Measurements from ENCODE around the gene SPR. TPM values are rescaled to one million over a fixed set of nuclear protein-coding genes. Genes with fewer than 3 reads are reported as not detected.

SPR gene
- total RNA-seq, 6 experiments from 2014 or later: 48.6 to 90.2 (median 68.5) TPM

DNA sequence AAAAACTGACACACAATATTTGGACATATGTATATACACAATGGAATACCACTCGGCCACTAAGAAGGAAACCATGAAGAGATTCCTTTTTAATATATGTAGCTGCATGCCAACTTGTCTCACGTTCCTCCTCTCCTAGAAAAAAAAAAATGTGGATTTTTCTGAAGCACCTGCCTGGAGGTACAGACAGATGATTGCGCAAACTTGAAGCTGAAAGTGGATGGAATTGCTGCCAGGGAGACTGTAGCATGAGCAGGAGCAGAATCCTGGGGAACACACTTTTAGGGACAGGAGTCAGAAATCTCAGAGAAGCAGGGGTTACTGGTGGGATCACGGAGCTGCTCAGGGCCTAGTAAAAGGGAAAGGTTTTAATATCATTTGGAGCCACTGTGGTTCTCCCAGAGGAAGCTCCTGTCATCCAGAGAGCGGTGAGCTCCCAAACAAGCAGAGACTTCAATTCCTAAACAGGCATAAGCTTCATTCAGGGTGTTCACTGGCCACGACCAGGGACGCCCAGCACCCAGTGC lies 640 bp upstream of the SPR start:
- Histone ChIP-seq H3K27me3 (no peaks in the 10 kb centered on the region), H3K4me1 (peaks cover 0 to 31% (median 13%) of the 10 kb centered on the region in 4 donors), H3K4me3 (peak overlapping the region; percentile 69 to 81 (median 78)), H3K27ac (peak overlapping the region; percentile 93 to 99 (median 95)), H3K9me3 (no peaks in the 10 kb centered on the region), H3K36me3 (peaks cover 0 to 6% (median 3%) of the 10 kb centered on the region in 4 donors)
- no peak for TF ChIP-seq POLR2A (IDR thresholded peaks at IDR 0.05)
- TF ChIP-seq, protein P1, sequence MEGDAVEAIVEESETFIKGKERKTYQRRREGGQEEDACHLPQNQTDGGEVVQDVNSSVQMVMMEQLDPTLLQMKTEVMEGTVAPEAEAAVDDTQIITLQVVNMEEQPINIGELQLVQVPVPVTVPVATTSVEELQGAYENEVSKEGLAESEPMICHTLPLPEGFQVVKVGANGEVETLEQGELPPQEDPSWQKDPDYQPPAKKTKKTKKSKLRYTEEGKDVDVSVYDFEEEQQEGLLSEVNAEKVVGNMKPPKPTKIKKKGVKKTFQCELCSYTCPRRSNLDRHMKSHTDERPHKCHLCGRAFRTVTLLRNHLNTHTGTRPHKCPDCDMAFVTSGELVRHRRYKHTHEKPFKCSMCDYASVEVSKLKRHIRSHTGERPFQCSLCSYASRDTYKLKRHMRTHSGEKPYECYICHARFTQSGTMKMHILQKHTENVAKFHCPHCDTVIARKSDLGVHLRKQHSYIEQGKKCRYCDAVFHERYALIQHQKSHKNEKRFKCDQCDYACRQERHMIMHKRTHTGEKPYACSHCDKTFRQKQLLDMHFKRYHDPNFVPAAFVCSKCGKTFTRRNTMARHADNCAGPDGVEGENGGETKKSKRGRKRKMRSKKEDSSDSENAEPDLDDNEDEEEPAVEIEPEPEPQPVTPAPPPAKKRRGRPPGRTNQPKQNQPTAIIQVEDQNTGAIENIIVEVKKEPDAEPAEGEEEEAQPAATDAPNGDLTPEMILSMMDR (IDR thresholded peaks at IDR 0.05): no peak
- intact Hi-C loops (cut with DNase I): no loop called here
- no peak for DNase-seq
- 65% methylated on average over 3 of the region's 7 CpGs for WGBS (ENCODE audit: insufficient coverage, low coverage, low lambda C conversion rate, missing lambda C conversion rate)
- ATAC-seq: no peak

DNA sequence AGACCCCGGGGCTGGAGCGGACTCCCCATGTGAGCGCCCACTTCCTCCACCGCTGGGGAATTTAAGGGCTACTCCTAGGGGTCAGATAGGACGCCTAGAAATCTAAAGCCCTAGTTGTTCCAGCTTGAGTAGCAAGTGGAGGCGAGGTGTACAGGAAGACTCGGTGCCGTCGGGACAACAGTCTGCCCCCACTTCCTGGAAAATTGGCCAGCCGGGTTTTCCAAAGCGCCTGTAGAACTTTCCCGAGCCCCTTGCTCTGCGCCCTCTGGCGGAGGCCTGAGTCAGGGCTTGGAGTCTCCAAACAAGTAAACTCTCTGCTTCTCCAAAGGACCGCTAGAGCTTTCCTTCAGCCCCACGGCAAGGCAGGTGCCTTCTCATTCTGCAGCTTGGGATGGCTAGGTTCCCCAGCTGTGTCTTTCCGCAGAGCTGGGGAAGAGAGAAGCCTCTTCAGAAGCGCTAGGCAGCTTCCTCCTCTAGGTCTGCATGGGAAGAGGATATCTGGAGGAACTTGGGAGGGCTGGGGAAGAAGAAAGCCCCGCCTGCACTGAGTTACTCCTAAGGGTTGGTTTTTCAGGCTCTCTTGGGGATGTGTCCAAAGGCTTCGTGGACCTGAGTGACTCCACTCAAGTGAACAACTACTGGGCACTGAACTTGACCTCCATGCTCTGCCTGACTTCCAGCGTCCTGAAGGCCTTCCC lies 681 bp downstream of the SPR start:
- Histone ChIP-seq H3K4me1 (peaks cover 0 to 31% (median 13%) of the 10 kb centered on the region in 4 donors), H3K27ac (peak overlapping the region; percentile 93 to 99 (median 95)), H3K4me3 (peak overlapping the region; percentile 69 to 81 (median 78)), H3K27me3 (no peaks in the 10 kb centered on the region), H3K9me3 (no peaks in the 10 kb centered on the region), H3K36me3 (peaks cover 0 to 14% (median 4%) of the 10 kb centered on the region in 4 donors)
- WGBS (ENCODE audit: insufficient coverage, low coverage, low lambda C conversion rate, missing lambda C conversion rate): 7% methylated on average over 10 of the region's 21 CpGs
- no peak for TF ChIP-seq POLR2A (IDR thresholded peaks at IDR 0.05)
- TF ChIP-seq, protein P1 (IDR thresholded peaks at IDR 0.05): peak; percentile 76 to 96 (median 91)
- intact Hi-C loops (cut with DNase I): no loop called here
- peak; percentile 91 to 92 (median 92) for DNase-seq
- peak; percentile 70 to 76 (median 72) for ATAC-seq

DNA sequence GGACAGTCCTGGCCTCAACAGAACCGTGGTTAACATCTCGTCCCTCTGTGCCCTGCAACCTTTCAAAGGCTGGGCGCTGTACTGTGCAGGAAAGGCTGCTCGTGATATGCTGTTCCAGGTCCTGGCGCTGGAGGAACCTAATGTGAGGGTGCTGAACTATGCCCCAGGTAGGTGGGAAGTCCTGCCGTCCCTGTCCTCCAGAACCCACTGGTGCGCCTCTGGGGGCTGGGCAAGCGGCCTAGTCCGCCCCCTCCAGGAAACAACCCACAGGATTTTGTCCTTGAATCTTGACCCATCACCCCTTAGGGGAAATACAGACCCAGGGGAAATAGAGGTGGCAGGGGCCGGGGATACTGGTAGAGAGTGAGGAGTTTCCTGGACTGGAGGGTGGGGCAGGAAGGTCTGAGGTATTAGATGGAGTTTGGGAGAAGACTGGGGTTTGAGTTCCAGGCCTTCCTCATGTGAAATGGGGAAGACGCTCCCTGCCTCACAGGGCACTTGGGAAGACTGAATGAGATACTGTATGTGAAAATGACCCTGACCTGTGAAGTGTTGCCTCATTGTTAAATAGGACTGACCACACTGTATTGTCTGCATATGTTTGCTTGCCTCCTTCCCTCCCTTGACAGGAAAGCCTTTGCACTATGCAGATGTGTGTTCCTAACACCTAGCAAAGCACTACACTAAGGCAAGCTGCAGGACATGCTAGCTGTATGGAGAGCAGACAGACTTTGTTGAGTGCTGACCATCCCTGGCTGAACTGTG lies 1.4 kb downstream of the SPR start:
- Histone ChIP-seq H3K36me3 (peaks cover 0 to 14% (median 4%) of the 10 kb centered on the region in 4 donors), H3K4me3 (peak overlapping the region; percentile 69 to 81 (median 78)), H3K9me3 (no peaks in the 10 kb centered on the region), H3K27ac (peak overlapping the region in 2 of 3 donors; percentile 93 to 99), H3K27me3 (no peaks in the 10 kb centered on the region), H3K4me1 (peaks cover 0 to 31% (median 13%) of the 10 kb centered on the region in 4 donors)
- peak in 1 of 3 donors; percentile 54 for DNase-seq
- WGBS (ENCODE audit: insufficient coverage, low coverage, low lambda C conversion rate, missing lambda C conversion rate): 27% methylated on average over 9 of the region's 11 CpGs
- intact Hi-C loops (cut with DNase I): no loop called here
- TF ChIP-seq, protein P1 (IDR thresholded peaks at IDR 0.05): no peak
- no peak for TF ChIP-seq POLR2A (IDR thresholded peaks at IDR 0.05)
- ATAC-seq: peak in 1 of 4 donors; percentile 7

DNA sequence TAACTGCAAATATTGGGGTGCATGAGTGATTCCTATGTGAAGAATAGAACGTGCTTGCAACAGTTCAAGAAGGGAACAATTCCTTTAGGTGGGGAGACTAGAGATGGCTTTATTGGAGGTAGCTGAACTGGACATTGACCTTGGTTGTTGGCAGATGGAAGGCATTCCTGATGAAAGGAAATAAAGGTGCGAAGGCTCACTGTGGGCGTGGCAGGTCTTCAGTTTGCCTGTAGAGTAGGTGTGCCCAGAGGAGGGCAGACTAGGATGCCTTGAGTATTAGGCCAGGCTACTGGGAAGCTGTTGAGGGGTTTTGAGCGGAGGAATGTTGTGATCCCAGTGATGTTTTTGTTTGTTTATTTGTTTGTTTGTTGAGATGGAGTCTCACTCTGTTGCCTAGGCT lies 2.8 kb downstream of the SPR start:
- Histone ChIP-seq H3K4me1 (peaks cover 0 to 31% (median 13%) of the 10 kb centered on the region in 4 donors), H3K27me3 (no peaks in the 10 kb centered on the region), H3K9me3 (no peaks in the 10 kb centered on the region), H3K36me3 (peaks cover 0 to 14% (median 4%) of the 10 kb centered on the region in 4 donors), H3K4me3 (no peak overlapping the region), H3K27ac (no peak overlapping the region)
- 60% methylated on average over 2 of the region's 4 CpGs for WGBS (ENCODE audit: insufficient coverage, low coverage, low lambda C conversion rate, missing lambda C conversion rate)
- ATAC-seq: no peak
- DNase-seq: no peak
- TF ChIP-seq, protein P1 (IDR thresholded peaks at IDR 0.05): no peak
- no peak for TF ChIP-seq POLR2A (IDR thresholded peaks at IDR 0.05)
- intact Hi-C loops (cut with DNase I): loop anchor here (10.0 kb wide), 2 partner anchors 195 to 285 kb away; no protein-coding TSS in a partner anchor

All from right lobe of liver (tissue), 6 donors.